Motor neuron (in vitro differentiated cells): ENCODE data around the gene LRRC38. TPM values are rescaled to one million over a fixed set of nuclear protein-coding genes. Genes with fewer than 3 reads are reported as not detected.

Experiments
- ATAC-seq, 8 experiments: fragments of 200-7000 bp; cut with Tn5 transposase; replicated peaks in 6 of 8; 2 replicates each; pipeline ENCODE4 v1.8.0; 2021; ENCODE audit warnings: mild to moderate bottlenecking in 8 of 8, moderate library complexity in 8 of 8
- H3K27ac ChIP-seq, 2 donors: fragments of 250-450 bp; sonication (Bioruptor Pico); 2 replicates each; pipeline ENCODE4 v1.9.0; 2021; ENCODE audit warnings: antibody characterized with exemption in 2 of 2, mild to moderate bottlenecking in 2 of 2, moderate library complexity in 1 of 2
- H3K4me1 ChIP-seq, 2 donors: fragments of 250-450 bp; sonication (Bioruptor Pico); replicated peaks in 1 of 2; 2 replicates each; pipeline ENCODE4 v1.6.1; 2021; ENCODE audit warnings: antibody characterized with exemption in 2 of 2, mild to moderate bottlenecking in 2 of 2, moderate library complexity in 1 of 2
- H3K4me3 ChIP-seq, 5 donors: fragments of 250-450 bp; sonication (Bioruptor Pico); 2 replicates each; pipeline ENCODE4 v1.9.0; 2021; ENCODE audit warnings: antibody characterized with exemption in 5 of 5, mild to moderate bottlenecking in 5 of 5, moderate library complexity in 4 of 5
- WGBS, 10 experiments: fragments of 450-650 bp; shearing (Covaris generic); methylation state at CpG; one replicate each; pipeline ENCODE4 v1.0.0; 2022; 5-methylcytosine and 5-hydroxymethylcytosine counted together
- in situ Hi-C, 9 experiments: fragments of 400-800 bp; cut with MboI; loops; one replicate each; pipeline ENCODE4 v1.15.0; 2021; ENCODE audit warnings: low sequenced_read_pairs in 9 of 9, low pct_unique_long_range_greater_than_20kb in 2 of 9; ENCODE audit not compliant: unreplicated experiment in 9 of 9
- total RNA-seq, 8 experiments: library from RNA; unstranded; fragments of 300-600 nt; gene quantifications; 2 replicates each; pipeline versions ENCODE4 v1.2.3 to v1.2.4, GENCODE V29; 2022

LRRC38 gene
- total RNA-seq, 8 experiments from 2014 or later, result 0.05 to 1.00 (median 0.17) TPM; not detected in 3

DNA sequence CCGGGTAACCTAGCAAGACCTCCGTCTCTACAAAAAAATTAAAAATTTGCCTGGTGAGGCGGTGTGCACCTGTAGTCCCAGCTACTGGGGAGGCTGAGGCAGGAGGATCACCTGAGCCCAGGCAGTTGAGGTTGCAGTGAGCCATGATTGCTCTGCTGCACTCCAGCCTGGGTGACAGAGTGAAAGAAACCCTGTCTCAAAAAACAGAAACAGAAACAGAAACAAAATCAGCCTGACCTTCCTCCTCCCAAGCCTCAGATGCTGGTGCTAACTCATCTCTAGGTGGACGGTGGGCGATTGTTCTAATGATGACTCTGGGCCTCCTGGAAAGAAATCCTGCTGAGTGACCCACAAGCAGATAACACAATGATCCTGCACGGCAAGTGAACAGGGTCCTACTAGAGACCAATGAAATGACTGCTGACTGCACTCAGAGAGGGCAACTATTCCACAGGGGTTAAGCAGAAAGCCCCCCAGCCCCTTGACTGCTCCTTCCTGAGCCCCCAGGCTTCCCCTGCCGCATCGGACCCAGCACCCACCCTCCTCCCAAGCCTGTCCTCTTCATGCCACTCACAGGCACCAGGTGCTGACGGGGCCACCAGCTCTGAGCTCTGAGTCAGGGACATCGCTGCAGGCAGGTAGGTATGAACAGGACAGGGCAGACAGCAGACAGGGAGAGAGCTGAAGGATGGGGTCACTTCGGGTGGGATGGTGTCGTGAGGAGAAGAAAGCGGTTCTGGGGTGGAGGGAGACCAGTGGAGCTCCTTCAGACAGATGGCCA, 27.8 kb upstream of the LRRC38 start:
- H3K4me1 ChIP-seq, result peaks cover 0 to 3% of the 10 kb centered on the region in 2 donors
- 25 to 100% (median 75%) methylated on average over 1 to 11 of the region's 13 CpGs; no CpG with 5 or more reads in 2 of the 10 experiments for WGBS, 10 experiments
- no peak overlapping the region for H3K4me3 ChIP-seq
- in situ Hi-C loops, result no loop called here
- ATAC-seq, result no peak
- H3K27ac ChIP-seq, result no peak overlapping the region

GRCh38 chr1:13540866-13541265, 27.1 kb upstream of the LRRC38 start:
- Histone ChIP-seq H3K27ac (no peak overlapping the region), H3K4me3 (no peak overlapping the region), H3K4me1 (peaks cover 0 to 3% of the 10 kb centered on the region in 2 donors)
- in situ Hi-C loops, result no loop called here
- peak in 1 of 8 experiments; percentile 14 for ATAC-seq
- 0 to 73% (median 32%) methylated on average over 2 to 8 of the region's 8 CpGs; no CpG with 5 or more reads in 4 of the 10 experiments for WGBS, 10 experiments

DNA sequence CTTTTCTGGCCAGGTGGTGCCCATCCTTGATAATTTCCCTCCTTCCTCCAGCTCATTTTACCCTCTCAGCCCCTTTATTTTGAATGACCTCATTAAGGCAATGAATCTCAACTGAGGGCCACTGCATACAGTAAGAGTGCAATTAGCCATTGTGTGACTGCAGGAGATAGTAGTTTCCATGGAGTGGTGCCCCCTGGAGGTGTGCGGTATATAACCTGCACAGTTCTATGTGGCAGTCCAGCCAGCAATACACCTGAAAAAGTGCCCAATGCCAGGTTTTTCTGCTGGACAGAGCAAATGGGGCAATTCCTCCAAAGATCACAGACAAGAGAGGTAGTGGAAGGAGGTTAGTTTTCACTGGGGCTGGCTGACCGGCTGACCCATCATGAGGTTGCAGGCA, 25.9 kb upstream of the LRRC38 start:
- H3K4me3 ChIP-seq, result no peak overlapping the region
- in situ Hi-C loops, result no loop called here
- peaks cover 0 to 3% of the 10 kb centered on the region in 2 donors for H3K4me1 ChIP-seq
- ATAC-seq, result no peak
- WGBS, 10 experiments, result 83 to 100% (median 100%) methylated on average over 1 to 2 of the region's 2 CpGs; no CpG with 5 or more reads in 5 of the 10 experiments
- H3K27ac ChIP-seq, result no peak overlapping the region

- 31 to 94% (median 83%) methylated on average over 1 to 2 of the region's 2 CpGs; no CpG with 5 or more reads in 5 of the 10 experiments for WGBS, 10 experiments
- in situ Hi-C loops, result no loop called here
- H3K4me1 ChIP-seq, result peaks cover 0 to 3% of the 10 kb centered on the region in 2 donors
- no peak for ATAC-seq
- H3K4me3 ChIP-seq, result no peak overlapping the region
- no peak overlapping the region for H3K27ac ChIP-seq
Measured at GRCh38 chr1:13538832-13539231, 25.0 kb upstream of the LRRC38 start.

- no peak for ATAC-seq
Measured at GRCh38 chr1:13536571-13536970, 22.8 kb upstream of the LRRC38 start.

GRCh38 chr1:13535227-13535626, 21.4 kb upstream of the LRRC38 start:
- WGBS, 10 experiments, result 20 to 100% (median 88%) methylated on average over 1 to 6 of the region's 6 CpGs; no CpG with 5 or more reads in 2 of the 10 experiments

More at GRCh38 chr1:13536571-13536970, 22.8 kb upstream of the LRRC38 start:
- whole genome bisulfite sequencing, 10 experiments, result 20 to 100% (median 80%) methylated on average over 1 to 4 of the region's 4 CpGs; no CpG with 5 or more reads in 3 of the 10 experiments
- Histone ChIP-seq H3K27ac (no peak overlapping the region), H3K4me3 (no peak overlapping the region), H3K4me1 (no peaks in the 10 kb centered on the region)
- in situ Hi-C loops, result no loop called here

DNA sequence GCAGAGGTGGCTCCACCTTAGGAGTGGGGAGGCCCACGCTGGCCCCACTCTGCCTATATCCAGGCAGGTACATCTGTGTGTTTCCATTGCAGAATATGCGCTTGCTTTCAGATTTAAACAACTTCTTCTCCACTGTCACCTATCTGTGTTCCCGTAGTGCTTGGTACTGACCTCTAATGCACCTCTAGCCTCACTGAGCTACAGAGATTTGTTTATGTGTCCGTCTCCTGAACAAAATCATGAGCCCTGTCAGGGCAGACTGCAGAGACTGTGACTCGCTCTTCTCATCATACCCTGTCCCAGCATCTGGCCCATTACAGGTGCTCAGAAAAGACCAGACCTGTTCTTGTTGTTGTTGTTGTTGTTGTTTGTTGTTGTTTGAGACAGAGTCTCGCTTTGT, 14.5 kb upstream of the LRRC38 start:
- no peak for ATAC-seq
- in situ Hi-C loops, result no loop called here
- Histone ChIP-seq H3K4me1 (no peaks in the 10 kb centered on the region), H3K27ac (no peak overlapping the region), H3K4me3 (no peak overlapping the region)
- 0 to 76% (median 54%) methylated on average over 1 to 6 of the region's 6 CpGs; no CpG with 5 or more reads in 1 of the 10 experiments for WGBS, 10 experiments

More at GRCh38 chr1:13535227-13535626, 21.4 kb upstream of the LRRC38 start:
- in situ Hi-C loops, result no loop called here
- no peak for ATAC-seq
- no peak overlapping the region for H3K27ac ChIP-seq
- H3K4me1 ChIP-seq, result no peaks in the 10 kb centered on the region
- H3K4me3 ChIP-seq, result no peak overlapping the region

DNA sequence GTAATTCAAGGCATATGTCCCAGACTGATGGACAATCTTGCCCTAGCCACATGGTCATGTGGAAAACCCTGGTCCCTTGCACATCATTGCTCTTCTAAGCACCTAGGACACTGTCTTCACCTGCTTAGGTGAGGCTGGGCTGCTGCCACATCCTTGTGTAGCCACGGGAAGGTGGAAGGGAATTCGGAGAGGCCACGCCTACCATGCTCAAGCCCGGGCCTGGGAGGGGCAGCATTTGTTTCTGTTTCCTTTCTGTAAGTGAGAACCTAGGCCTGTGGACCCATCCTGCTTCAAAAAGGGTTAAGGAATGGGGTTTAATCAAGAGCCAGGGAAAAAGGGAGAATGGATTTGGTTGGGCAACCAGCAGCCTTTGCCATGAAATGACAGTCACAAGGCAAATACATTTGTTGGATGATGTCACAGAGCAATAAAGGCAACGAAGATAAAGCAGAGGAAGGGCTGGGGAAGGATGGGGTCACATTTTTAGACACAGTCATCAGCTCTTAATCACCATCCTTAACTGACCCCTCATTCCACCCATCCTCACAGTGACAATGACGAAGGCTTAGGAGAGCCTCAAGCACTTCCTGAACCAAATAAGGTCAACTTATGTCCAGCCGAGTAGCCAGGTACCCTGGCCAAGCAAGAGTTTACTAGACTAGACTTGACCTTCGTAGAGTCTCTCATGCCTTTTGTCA, 10.1 kb upstream of the LRRC38 start:
- no peak overlapping the region for H3K27ac ChIP-seq
- H3K4me1 ChIP-seq, result no peaks in the 10 kb centered on the region
- in situ Hi-C loops, result no loop called here
- 8 to 73% (median 51%) methylated on average over 1 to 8 of the region's 8 CpGs; no CpG with 5 or more reads in 1 of the 10 experiments for WGBS, 10 experiments
- no peak for ATAC-seq
- no peak overlapping the region for H3K4me3 ChIP-seq

DNA sequence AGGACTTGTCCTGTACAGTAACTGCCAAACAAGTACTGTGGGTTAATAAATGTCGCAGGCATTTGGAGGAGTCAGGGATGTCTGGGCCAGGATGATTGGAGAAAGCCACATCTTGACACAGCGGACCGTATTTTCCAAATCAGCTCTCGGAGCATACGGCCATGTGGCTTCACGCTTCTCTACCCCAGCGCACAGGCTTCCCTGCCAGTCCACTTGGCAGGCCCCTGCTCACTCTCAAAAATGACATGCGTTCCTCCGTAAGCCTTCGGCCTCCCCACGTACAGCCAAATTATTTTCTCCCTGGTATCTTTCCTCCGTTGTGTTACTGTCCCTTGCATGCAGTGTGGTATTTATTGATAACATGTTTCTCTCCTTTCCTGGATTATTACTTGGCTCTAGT, 7.2 kb upstream of the LRRC38 start:
- in situ Hi-C loops, result no loop called here
- no peak for ATAC-seq
- H3K4me1 ChIP-seq, result no peaks in the 10 kb centered on the region
- no peak overlapping the region for H3K4me3 ChIP-seq
- H3K27ac ChIP-seq, result no peak overlapping the region
- 0 to 96% (median 74%) methylated on average over 1 to 12 of the region's 12 CpGs; no CpG with 5 or more reads in 1 of the 10 experiments for WGBS, 10 experiments

DNA sequence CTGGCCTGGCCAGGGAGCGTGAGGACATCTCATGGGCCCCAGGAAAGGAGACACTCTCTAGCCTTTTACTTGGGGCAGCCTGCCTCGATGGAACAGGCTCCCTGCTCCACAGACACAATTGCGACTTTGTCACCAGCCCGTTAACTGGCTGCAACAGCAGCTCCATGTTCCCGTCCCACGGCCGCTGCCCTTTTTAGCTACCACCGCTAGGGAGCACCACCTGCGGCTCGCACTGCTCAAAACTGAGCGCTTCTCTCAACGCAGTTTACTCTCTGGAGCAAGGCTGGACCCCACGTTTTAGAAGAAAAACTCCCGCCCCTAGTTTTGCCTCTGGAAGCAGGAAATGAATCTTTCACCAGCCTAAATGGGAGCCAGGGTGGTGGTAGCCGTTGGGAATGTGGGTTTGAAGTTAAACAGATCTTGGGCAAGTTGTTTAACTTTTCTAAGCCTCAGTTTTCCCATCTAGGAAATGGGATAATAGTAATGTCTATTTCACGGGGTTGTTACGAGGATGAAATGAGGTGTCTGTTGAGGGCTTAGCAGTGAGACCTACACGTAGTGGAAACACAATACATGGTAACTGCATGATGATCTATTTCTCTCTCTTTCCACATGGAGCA, 3.5 kb upstream of the LRRC38 start:
- no peak overlapping the region for H3K27ac ChIP-seq
- in situ Hi-C loops, result no loop called here
- no peaks in the 10 kb centered on the region for H3K4me1 ChIP-seq
- ATAC-seq, result peak in 1 of 8 experiments; percentile 29
- 8 to 48% (median 19%) methylated on average over 2 to 15 of the region's 18 CpGs; no CpG with 5 or more reads in 1 of the 10 experiments for WGBS, 10 experiments
- no peak overlapping the region for H3K4me3 ChIP-seq

DNA sequence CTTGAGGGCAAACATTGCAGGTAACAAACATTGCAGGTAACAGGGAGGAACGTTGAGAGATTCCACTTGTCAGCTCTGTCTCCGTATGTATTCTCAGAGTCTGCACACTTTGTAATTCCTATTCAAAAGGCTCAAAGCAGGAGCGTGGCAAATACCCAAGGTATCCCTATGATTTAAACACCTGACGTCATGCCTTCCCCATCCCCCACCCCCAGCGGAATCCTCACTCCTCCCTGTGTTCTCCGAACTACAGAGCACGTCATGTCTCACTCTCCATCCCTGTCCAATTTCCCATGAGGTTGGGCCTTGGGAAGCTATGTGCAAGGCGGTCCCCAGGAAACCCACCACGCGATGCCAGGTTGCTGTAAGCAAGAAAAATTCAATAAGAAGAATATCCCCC, 2.8 kb upstream of the LRRC38 start:
- H3K4me3 ChIP-seq, result no peak overlapping the region
- peak in 2 of 8 experiments; percentile 14 to 53 for ATAC-seq
- no peaks in the 10 kb centered on the region for H3K4me1 ChIP-seq
- in situ Hi-C loops, result no loop called here
- no peak overlapping the region for H3K27ac ChIP-seq
- WGBS, 10 experiments, result 51 to 83% (median 55%) methylated on average over 4 to 10 of the region's 10 CpGs; no CpG with 5 or more reads in 6 of the 10 experiments

DNA sequence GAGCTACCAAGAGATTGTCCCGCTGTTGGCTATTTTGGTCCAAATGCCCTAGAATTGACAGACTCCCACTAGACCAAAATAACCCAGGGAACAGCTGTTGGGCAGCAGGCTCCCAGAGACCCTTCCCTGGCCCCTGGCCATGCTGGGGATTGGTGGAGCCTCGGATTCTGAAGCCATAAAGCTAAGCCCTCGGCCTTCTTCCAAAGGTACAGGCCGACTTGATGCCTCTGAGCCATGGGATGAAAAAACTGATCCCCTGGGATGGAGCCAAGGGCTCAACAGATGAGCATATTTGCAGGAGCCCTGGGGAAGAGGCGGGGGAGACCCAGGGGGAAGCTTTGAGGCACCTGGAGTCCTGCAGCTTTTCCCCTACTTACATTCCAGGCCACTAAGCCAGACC, 1.0 kb upstream of the LRRC38 start:
- 56 to 100% (median 70%) methylated on average over 1 to 4 of the region's 5 CpGs; no CpG with 5 or more reads in 6 of the 10 experiments for WGBS, 10 experiments
- ATAC-seq, result no peak
- H3K27ac ChIP-seq, result no peak overlapping the region
- H3K4me3 ChIP-seq, result no peak overlapping the region
- H3K4me1 ChIP-seq, result no peaks in the 10 kb centered on the region
- in situ Hi-C loops, result no loop called here
